Right ventricle myocardium inferior (tissue), 1 donor: ENCODE data around the gene P3H1. TPM values are rescaled to one million over a fixed set of nuclear protein-coding genes. Genes with fewer than 3 reads are reported as not detected.
"Not testable (repeated sequence)": the region's sequence is repeated elsewhere in the genome, so short reads cannot be mapped to it uniquely, and the experiment has no call there.

Experiments used
- ATAC-seq: fragments of 200-7000 bp; cut with Tn5 transposase; one replicate; pipeline ENCODE4 v1.9.1; 2020; ENCODE audit warnings: mild to moderate bottlenecking, moderate library complexity
- DNase-seq: peaks from one replicate; pipeline ENCODE4 v3.0.0; 2021; ENCODE audit errors: missing footprints
- intact Hi-C: fragments of 100-400 bp; cut with DNase I; formaldehyde crosslinking; loops from one replicate; pipeline ENCODE4 v1.11.0; 2022
- long read RNA-seq: library from polyadenylated mRNA; unstranded; transcript quantifications from one replicate; pipeline ENCODE4 v2.0.0, GENCODE V29; 2021
- total RNA-seq: library from RNA; stranded (reverse); fragmentation: NEBNext Ultra II Directional; extraction: Animal tissue kit (Norgen Biotek cat#: 25700); gene quantifications from one replicate; pipeline ENCODE4 v1.2.1, GENCODE V29; 2021
- donor health status: DM: no; HTN: yes; CAD: no; lungs with severe emphysema.

P3H1 gene
- total RNA-seq = 9.3 TPM
- long read RNA-seq, partial matches to known transcripts = 1 of 10 reads
- long read RNA-seq, other reads (novel, unspliced or antisense) = 3 of 10 reads

GRCh38 chr1:42766741-42767509 is at the start of gene P3H1, which contains the start of gene C1orf50:
Gene P3H1 (minus strand): TSS chr1:42767028. CDS start chr1:42766971, 57 bp downstream.
Gene C1orf50 (plus strand): TSS chr1:42767249. CDS start chr1:42767312, 63 bp downstream.
- intact Hi-C loops = loop anchor here (2.0 kb wide), 1 partner anchor 50 kb away; the partner anchor contains the start of genes ERMAP and SVBP
- ATAC-seq = peak; percentile 98

GRCh38 chr1:42815941-42816584 is 49.2 kb upstream of the P3H1 start:
- DNase-seq = no peak
- ATAC-seq = no peak
- intact Hi-C loops = loop anchor here (2.0 kb wide), 1 partner anchor 49 kb away; the partner anchor contains the start of genes C1orf50 and P3H1

More at GRCh38 chr1:42766741-42767509, at the start of gene P3H1, which contains the start of gene C1orf50:
- peak; percentile 100 for DNase-seq

GRCh38 chr1:42814815-42815214 is 48.0 kb upstream of the P3H1 start:
- ATAC-seq, intact Hi-C loops, DNase-seq: not testable (repeated sequence)

- intact Hi-C loops = no loop called here
- no peak for ATAC-seq
- no peak for DNase-seq
These were observed 40.3 kb upstream of the P3H1 start for GRCh38 chr1:42807056-42807668.

GRCh38 chr1:42806593-42806992 is 39.8 kb upstream of the P3H1 start:
- intact Hi-C loops = no loop called here
- DNase-seq (no peak), ATAC-seq (no peak)

GRCh38 chr1:42806171-42806570 is 39.3 kb upstream of the P3H1 start:
- intact Hi-C loops = no loop called here
- ATAC-seq (no peak), DNase-seq (no peak)

- DNase-seq (no peak), ATAC-seq (no peak)
- intact Hi-C loops = no loop called here
These were observed 35.1 kb upstream of the P3H1 start for GRCh38 chr1:42801832-42802473.

GRCh38 chr1:42797979-42798378 is 31.2 kb upstream of the P3H1 start:
- intact Hi-C loops = no loop called here
- ATAC-seq (no peak), DNase-seq (no peak)

- ATAC-seq (no peak), DNase-seq (no peak)
- intact Hi-C loops = no loop called here
These were observed 30.6 kb upstream of the P3H1 start for GRCh38 chr1:42797414-42797813.

GRCh38 chr1:42793824-42794223 is 27.0 kb upstream of the P3H1 start:
- no peak for DNase-seq
- intact Hi-C loops = no loop called here
- peak; percentile 37 for ATAC-seq

- DNase-seq (no peak), ATAC-seq (no peak)
- intact Hi-C loops = no loop called here
These were observed 21.2 kb upstream of the P3H1 start for GRCh38 chr1:42788021-42788420.

GRCh38 chr1:42786097-42786496 is 19.3 kb upstream of the P3H1 start:
- DNase-seq = no peak
- intact Hi-C loops = no loop called here
- peak; percentile 38 for ATAC-seq

- peak; percentile 38 for ATAC-seq
- intact Hi-C loops = no loop called here
- peak; percentile 68 for DNase-seq
These were observed 18.3 kb upstream of the P3H1 start, which contains the start of gene TMEM269 for GRCh38 chr1:42784946-42785693. Gene TMEM269 (plus strand): TSS chr1:42784991. CDS start chr1:42789894, 4,903 bp downstream.

- no peak for ATAC-seq
- intact Hi-C loops = no loop called here
- DNase-seq = no peak
These were observed 17.7 kb upstream of the P3H1 start for GRCh38 chr1:42784547-42784945.

GRCh38 chr1:42783092-42783491 is 16.3 kb upstream of the P3H1 start:
- intact Hi-C loops = no loop called here
- DNase-seq (no peak), ATAC-seq (no peak)

- no peak for ATAC-seq
- no peak for DNase-seq
- intact Hi-C loops = no loop called here
These were observed 13.3 kb upstream of the P3H1 start for GRCh38 chr1:42780176-42780575.

GRCh38 chr1:42779725-42780124 is 12.9 kb upstream of the P3H1 start:
- no peak for DNase-seq
- ATAC-seq = no peak
- intact Hi-C loops = loop anchor here (2.0 kb wide), 1 partner anchor 293 kb away; no protein-coding TSS in a partner anchor

GRCh38 chr1:42777852-42778251 is 11.0 kb upstream of the P3H1 start:
- intact Hi-C loops = loop anchor here (2.0 kb wide), 1 partner anchor 295 kb away; no protein-coding TSS in a partner anchor
- ATAC-seq = no peak
- no peak for DNase-seq
